ENCODE measurements around the gene THUMPD3. TPM values are rescaled to one million over a fixed set of nuclear protein-coding genes. Genes with fewer than 3 reads are reported as not detected.

Gene THUMPD3
- total and polyA plus RNA-seq, 9 of the 15 experiments (the other 6 are each of a cell fraction or from before 2014, with no cell fraction given) = 58.3 to 132 (median 113) TPM

DNA sequence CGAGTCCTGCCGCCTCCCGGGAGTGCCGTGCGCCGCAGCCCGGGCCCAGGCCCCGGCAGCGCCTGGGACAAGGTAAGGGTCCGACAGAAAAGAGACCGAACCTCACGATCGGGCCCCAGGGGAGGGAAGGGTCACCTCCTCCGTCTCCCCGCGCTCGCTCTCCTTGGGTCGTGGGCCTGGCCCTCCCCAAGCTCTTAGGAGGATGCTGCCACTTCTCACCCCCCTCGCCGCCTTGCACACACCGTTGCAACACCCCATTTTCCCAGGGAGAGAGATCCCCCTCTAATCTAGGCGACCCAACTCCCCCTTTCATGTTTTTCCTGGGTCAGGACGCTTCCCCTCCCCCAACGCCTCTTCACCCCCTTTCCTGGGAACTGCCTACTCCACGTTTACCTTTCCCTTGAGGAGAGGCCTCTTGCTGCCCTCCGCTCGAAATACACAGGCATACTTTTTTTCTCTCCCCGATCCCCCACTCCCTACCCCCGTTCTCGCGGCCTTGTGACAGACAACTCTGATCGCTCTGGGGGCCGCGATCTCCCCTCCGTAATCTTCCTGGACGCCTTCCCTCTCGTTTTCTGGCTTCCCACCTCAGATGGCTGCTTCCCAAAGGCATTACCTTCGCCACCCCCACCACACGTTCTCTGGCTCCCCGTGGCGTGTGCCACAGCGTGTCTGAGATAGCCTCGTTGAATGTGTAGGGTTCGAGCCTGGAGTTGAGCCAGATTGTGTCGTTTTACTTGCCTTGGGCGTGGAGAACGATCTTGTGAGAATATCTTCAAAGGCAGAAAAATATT lies 35.2 kb downstream of the THUMPD3 start (continued):
- TF ChIP-seq, protein P1, sequence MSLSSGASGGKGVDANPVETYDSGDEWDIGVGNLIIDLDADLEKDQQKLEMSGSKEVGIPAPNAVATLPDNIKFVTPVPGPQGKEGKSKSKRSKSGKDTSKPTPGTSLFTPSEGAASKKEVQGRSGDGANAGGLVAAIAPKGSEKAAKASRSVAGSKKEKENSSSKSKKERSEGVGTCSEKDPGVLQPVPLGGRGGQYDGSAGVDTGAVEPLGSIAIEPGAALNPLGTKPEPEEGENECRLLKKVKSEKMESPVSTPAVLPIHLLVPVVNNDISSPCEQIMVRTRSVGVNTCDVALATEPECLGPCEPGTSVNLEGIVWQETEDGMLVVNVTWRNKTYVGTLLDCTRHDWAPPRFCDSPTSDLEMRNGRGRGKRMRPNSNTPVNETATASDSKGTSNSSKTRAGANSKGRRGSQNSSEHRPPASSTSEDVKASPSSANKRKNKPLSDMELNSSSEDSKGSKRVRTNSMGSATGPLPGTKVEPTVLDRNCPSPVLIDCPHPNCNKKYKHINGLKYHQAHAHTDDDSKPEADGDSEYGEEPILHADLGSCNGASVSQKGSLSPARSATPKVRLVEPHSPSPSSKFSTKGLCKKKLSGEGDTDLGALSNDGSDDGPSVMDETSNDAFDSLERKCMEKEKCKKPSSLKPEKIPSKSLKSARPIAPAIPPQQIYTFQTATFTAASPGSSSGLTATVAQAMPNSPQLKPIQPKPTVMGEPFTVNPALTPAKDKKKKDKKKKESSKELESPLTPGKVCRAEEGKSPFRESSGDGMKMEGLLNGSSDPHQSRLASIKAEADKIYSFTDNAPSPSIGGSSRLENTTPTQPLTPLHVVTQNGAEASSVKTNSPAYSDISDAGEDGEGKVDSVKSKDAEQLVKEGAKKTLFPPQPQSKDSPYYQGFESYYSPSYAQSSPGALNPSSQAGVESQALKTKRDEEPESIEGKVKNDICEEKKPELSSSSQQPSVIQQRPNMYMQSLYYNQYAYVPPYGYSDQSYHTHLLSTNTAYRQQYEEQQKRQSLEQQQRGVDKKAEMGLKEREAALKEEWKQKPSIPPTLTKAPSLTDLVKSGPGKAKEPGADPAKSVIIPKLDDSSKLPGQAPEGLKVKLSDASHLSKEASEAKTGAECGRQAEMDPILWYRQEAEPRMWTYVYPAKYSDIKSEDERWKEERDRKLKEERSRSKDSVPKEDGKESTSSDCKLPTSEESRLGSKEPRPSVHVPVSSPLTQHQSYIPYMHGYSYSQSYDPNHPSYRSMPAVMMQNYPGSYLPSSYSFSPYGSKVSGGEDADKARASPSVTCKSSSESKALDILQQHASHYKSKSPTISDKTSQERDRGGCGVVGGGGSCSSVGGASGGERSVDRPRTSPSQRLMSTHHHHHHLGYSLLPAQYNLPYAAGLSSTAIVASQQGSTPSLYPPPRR (CRISPR knock-in tag; IDR thresholded peaks at IDR 0.05; ENCODE audit: borderline replicate concordance) = 0 out of 2 replicates have a peak, but pooled peaks have one; percentile 70
- no peak; the same call in 1 of the 2 replicates for TF ChIP-seq SREBF1 (IDR thresholded peaks at IDR 0.05; ENCODE audit: borderline replicate concordance, low read depth, low read length)
- TF ChIP-seq, protein P2, sequence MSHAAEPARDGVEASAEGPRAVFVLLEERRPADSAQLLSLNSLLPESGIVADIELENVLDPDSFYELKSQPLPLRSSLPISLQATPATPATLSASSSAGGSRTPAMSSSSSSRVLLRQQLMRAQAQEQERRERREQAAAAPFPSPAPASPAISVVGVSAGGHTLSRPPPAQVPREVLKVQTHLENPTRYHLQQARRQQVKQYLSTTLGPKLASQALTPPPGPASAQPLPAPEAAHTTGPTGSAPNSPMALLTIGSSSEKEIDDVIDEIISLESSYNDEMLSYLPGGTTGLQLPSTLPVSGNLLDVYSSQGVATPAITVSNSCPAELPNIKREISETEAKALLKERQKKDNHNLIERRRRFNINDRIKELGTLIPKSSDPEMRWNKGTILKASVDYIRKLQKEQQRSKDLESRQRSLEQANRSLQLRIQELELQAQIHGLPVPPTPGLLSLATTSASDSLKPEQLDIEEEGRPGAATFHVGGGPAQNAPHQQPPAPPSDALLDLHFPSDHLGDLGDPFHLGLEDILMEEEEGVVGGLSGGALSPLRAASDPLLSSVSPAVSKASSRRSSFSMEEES (CRISPR knock-in tag; IDR thresholded peaks at IDR 0.05) = no peak
- no peak for TF ChIP-seq TEAD4 (IDR thresholded peaks at IDR 0.05; ENCODE audit: low read length)
- TF ChIP-seq TEAD4 (CRISPR knock-in tag; IDR thresholded peaks at IDR 0.05; ENCODE audit: borderline replicate concordance) = 0 out of 2 replicates have a peak, but pooled peaks have one; percentile 51
- peak; percentile 54; the same call in 1 of the 2 replicates for TF ChIP-seq CHD2 (IDR thresholded peaks at IDR 0.05; ENCODE audit: low read depth, low read length)
- TF ChIP-seq RBBP5 (IDR thresholded peaks at IDR 0.05; ENCODE audit: borderline replicate concordance, insufficient read depth, low read length, poor library complexity, severe bottlenecking) = peak; percentile 83
- TF ChIP-seq, protein P3, sequence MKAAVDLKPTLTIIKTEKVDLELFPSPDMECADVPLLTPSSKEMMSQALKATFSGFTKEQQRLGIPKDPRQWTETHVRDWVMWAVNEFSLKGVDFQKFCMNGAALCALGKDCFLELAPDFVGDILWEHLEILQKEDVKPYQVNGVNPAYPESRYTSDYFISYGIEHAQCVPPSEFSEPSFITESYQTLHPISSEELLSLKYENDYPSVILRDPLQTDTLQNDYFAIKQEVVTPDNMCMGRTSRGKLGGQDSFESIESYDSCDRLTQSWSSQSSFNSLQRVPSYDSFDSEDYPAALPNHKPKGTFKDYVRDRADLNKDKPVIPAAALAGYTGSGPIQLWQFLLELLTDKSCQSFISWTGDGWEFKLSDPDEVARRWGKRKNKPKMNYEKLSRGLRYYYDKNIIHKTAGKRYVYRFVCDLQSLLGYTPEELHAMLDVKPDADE (conservative IDR thresholded peaks at IDR 0.05; ENCODE audit: control insufficient read depth, low read depth, low read length) = 0 out of 2 replicates have a peak, but pooled peaks have one; percentile 4
- TF ChIP-seq, protein P4, sequence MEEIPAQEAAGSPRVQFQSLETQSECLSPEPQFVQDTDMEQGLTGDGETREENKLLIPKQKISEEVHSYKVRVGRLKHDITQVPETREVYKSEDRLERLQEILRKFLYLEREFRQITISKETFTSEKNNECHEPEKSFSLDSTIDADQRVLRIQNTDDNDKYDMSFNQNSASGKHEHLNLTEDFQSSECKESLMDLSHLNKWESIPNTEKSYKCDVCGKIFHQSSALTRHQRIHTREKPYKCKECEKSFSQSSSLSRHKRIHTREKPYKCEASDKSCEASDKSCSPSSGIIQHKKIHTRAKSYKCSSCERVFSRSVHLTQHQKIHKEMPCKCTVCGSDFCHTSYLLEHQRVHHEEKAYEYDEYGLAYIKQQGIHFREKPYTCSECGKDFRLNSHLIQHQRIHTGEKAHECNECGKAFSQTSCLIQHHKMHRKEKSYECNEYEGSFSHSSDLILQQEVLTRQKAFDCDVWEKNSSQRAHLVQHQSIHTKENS (CRISPR knock-in tag; IDR thresholded peaks at IDR 0.05) = no peak
- TF ChIP-seq RBM17 (IDR thresholded peaks at IDR 0.05; ENCODE audit: borderline replicate concordance, low read depth, low read length) = no peak
- TF ChIP-seq, protein P5, sequence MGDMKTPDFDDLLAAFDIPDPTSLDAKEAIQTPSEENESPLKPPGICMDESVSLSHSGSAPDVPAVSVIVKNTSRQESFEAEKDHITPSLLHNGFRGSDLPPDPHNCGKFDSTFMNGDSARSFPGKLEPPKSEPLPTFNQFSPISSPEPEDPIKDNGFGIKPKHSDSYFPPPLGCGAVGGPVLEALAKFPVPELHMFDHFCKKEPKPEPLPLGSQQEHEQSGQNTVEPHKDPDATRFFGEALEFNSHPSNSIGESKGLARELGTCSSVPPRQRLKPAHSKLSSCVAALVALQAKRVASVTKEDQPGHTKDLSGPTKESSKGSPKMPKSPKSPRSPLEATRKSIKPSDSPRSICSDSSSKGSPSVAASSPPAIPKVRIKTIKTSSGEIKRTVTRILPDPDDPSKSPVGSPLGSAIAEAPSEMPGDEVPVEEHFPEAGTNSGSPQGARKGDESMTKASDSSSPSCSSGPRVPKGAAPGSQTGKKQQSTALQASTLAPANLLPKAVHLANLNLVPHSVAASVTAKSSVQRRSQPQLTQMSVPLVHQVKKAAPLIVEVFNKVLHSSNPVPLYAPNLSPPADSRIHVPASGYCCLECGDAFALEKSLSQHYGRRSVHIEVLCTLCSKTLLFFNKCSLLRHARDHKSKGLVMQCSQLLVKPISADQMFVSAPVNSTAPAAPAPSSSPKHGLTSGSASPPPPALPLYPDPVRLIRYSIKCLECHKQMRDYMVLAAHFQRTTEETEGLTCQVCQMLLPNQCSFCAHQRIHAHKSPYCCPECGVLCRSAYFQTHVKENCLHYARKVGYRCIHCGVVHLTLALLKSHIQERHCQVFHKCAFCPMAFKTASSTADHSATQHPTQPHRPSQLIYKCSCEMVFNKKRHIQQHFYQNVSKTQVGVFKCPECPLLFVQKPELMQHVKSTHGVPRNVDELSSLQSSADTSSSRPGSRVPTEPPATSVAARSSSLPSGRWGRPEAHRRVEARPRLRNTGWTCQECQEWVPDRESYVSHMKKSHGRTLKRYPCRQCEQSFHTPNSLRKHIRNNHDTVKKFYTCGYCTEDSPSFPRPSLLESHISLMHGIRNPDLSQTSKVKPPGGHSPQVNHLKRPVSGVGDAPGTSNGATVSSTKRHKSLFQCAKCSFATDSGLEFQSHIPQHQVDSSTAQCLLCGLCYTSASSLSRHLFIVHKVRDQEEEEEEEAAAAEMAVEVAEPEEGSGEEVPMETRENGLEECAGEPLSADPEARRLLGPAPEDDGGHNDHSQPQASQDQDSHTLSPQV (IDR thresholded peaks at IDR 0.05) = 0 out of 2 replicates have a peak, but pooled peaks have one; percentile 23
